K562 (cell line): ENCODE measurements around the gene FOLR2. TPM values are rescaled to one million over a fixed set of nuclear protein-coding genes. Genes with fewer than 3 reads are reported as not detected.
A peak's percentile ranks its signal among the peaks of the same experiment; 100 is the strongest.

Source experiments
- CEBPG ChIP-seq, 3 experiments: fragments of 200-800 bp in 1 of 3; sonication (Bioruptor generic) in 1 of 3; sonication (generic) in 1 of 3; formaldehyde crosslinking in 1 of 3; IDR thresholded peaks in 2 of 3; conservative IDR thresholded peaks in 1 of 3; 2 replicates each; pipeline versions ENCODE4 v1.6.1 to v1.8.0; 2016 to 2022; ENCODE audit warnings: missing compliant biosample characterization in 2 of 3, missing genetic modification characterization in 2 of 3, mild to moderate bottlenecking in 1 of 3, missing genetic modification reagents in 1 of 3
- CHD2 ChIP-seq: IDR thresholded peaks from 2 replicates; pipeline ENCODE4 v1.6.1; 2011; ENCODE audit warnings: low read depth, low read length
- E2F6 ChIP-seq, 2 experiments: IDR thresholded peaks; 2 replicates each; pipeline ENCODE4 v1.6.1; 2011; ENCODE audit warnings: borderline replicate concordance in 1 of 2, control low read depth in 1 of 2, low read depth in 1 of 2, low read length in 1 of 2, mild to moderate bottlenecking in 1 of 2, mixed read lengths in 1 of 2, moderate library complexity in 1 of 2; ENCODE audit not compliant: insufficient read depth in 1 of 2, insufficient read length in 1 of 2, poor library complexity in 1 of 2, severe bottlenecking in 1 of 2; ENCODE audit errors: extremely low read depth in 1 of 2
- EHMT2 ChIP-seq: fragments of 450-650 bp; IDR thresholded peaks from 2 replicates; pipeline ENCODE4 v1.6.1; 2018; ENCODE audit warnings: antibody characterized with exemption
- ESRRA ChIP-seq: fragments of 450-650 bp; IDR thresholded peaks from 2 replicates; pipeline ENCODE4 v1.6.1; 2014; ENCODE audit warnings: low read depth, mild to moderate bottlenecking, moderate library complexity, borderline replicate concordance
- FOXA3 ChIP-seq, 2 experiments: fragments of 450-650 bp in 1 of 2; sonication (generic) in 1 of 2; formaldehyde crosslinking; IDR thresholded peaks in 1 of 2; conservative IDR thresholded peaks in 1 of 2; 2 replicates each; pipeline versions ENCODE4 v1.4.0 to v1.8.0; 2020 to 2022; ENCODE audit warnings: mild to moderate bottlenecking in 2 of 2, missing genetic modification reagents in 1 of 2
- GATAD2B ChIP-seq: fragments of 450-650 bp; IDR thresholded peaks from 2 replicates; pipeline ENCODE4 v1.6.1; 2017; ENCODE audit warnings: mild to moderate bottlenecking, borderline replicate concordance
- MIER1 ChIP-seq: fragments of 450-650 bp; IDR thresholded peaks from 2 replicates; pipeline ENCODE4 v1.6.1; 2016; ENCODE audit warnings: antibody characterized with exemption, mild to moderate bottlenecking, low read depth
- POLR2A ChIP-seq: fragments of 450-650 bp; conservative IDR thresholded peaks from 2 replicates; pipeline ENCODE4 v1.6.1; 2016
- RNF2 ChIP-seq: sonication (generic); IDR thresholded peaks from 2 replicates; pipeline ENCODE4 v1.6.1; 2016
- ZC3H11A ChIP-seq: IDR thresholded peaks from 2 replicates; pipeline ENCODE4 v1.6.1; 2012; ENCODE audit warnings: low read depth, low read length, improper control_type of control experiment
- ZNF133 ChIP-seq: fragments of 250-450 bp; sonication (Bioruptor Pico); IDR thresholded peaks from 2 replicates; pipeline ENCODE4 v1.4.0; 2020; ENCODE audit warnings: mild to moderate bottlenecking
- ZNF518B ChIP-seq: fragments of 250-450 bp; sonication (Bioruptor Pico); IDR thresholded peaks from 2 replicates; pipeline ENCODE4 v1.5.0; 2021; ENCODE audit warnings: mild to moderate bottlenecking, moderate library complexity
- ZNF764 ChIP-seq: fragments of 250-450 bp; sonication (Bioruptor Pico); IDR thresholded peaks from 2 replicates; pipeline ENCODE4 v1.4.0; 2020; ENCODE audit warnings: low read depth, mild to moderate bottlenecking, moderate library complexity
- polyA plus RNA-seq, 8 experiments: library from polyadenylated mRNA; depleted of rRNA in 4 of 8; stranded (reverse) in 5 of 8; unstranded in 3 of 8; fragments of >200 nt; fragmentation: Nextera tagmentation in 2 of 8; fragmentation: Illumina TruSeq in 1 of 8; extraction: Ambion mirVana in 2 of 8; extraction: Trizol in 1 of 8; gene quantifications; 2 replicates each; pipeline versions ENCODE4 v1.2.1 to v1.2.3, GENCODE V29; 2011 to 2014; ENCODE audit warnings: inconsistent platforms in 1 of 8, missing spikeins in 1 of 8
- total RNA-seq, 7 experiments: library from RNA; depleted of rRNA in 6 of 7; stranded (reverse); fragments of >200 nt in 6 of 7; fragmentation: Illumina TruSeq in 2 of 7; extraction: Trizol in 2 of 7; gene quantifications; 2 replicates each; pipeline versions ENCODE4 v1.2.1 to v1.2.3, GENCODE V29; 2011 to 2021; ENCODE audit warnings: low replicate concordance in 1 of 7
- TF ChIP-seq, protein P1 (sequence below): fragments of 200-800 bp; sonication (Bioruptor generic); IDR thresholded peaks from 2 replicates; pipeline ENCODE4 v1.6.1; 2017; ENCODE audit warnings: missing genetic modification characterization, missing compliant biosample characterization
- TF ChIP-seq, protein P2 (sequence below): fragments of 450-650 bp; IDR thresholded peaks from 2 replicates; pipeline ENCODE4 v1.6.1; 2016; ENCODE audit warnings: missing biosample characterization, missing genetic modification characterization
- TF ChIP-seq, protein P3 (sequence below): fragments of 450-650 bp; formaldehyde crosslinking; conservative IDR thresholded peaks from 2 replicates; pipeline ENCODE4 v1.4.0; 2022; ENCODE audit warnings: mild to moderate bottlenecking, missing genetic modification characterization

Gene FOLR2
- total and polyA plus RNA-seq, 9 of the 15 experiments (the other 6 are each of a cell fraction or from before 2014, with no cell fraction given): 0.27 TPM; not detected in 8

GRCh38 chr11:72223615-72224563, 7.3 kb downstream of the FOLR2 start (continued):
- 0 out of 2 replicates have a peak, but pooled peaks have one; percentile 40 for TF ChIP-seq MIER1
- TF ChIP-seq EHMT2: no peak
- no peak for TF ChIP-seq ZNF764
- TF ChIP-seq, protein P1, sequence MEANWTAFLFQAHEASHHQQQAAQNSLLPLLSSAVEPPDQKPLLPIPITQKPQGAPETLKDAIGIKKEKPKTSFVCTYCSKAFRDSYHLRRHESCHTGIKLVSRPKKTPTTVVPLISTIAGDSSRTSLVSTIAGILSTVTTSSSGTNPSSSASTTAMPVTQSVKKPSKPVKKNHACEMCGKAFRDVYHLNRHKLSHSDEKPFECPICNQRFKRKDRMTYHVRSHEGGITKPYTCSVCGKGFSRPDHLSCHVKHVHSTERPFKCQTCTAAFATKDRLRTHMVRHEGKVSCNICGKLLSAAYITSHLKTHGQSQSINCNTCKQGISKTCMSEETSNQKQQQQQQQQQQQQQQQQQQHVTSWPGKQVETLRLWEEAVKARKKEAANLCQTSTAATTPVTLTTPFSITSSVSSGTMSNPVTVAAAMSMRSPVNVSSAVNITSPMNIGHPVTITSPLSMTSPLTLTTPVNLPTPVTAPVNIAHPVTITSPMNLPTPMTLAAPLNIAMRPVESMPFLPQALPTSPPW (CRISPR knock-in tag): peak; percentile 92
- no peak for TF ChIP-seq ZC3H11A
- TF ChIP-seq RNF2: 0 out of 2 replicates have a peak, but pooled peaks have one; percentile 29
- TF ChIP-seq ZNF518B: no peak
- TF ChIP-seq, protein P2, sequence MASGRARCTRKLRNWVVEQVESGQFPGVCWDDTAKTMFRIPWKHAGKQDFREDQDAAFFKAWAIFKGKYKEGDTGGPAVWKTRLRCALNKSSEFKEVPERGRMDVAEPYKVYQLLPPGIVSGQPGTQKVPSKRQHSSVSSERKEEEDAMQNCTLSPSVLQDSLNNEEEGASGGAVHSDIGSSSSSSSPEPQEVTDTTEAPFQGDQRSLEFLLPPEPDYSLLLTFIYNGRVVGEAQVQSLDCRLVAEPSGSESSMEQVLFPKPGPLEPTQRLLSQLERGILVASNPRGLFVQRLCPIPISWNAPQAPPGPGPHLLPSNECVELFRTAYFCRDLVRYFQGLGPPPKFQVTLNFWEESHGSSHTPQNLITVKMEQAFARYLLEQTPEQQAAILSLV (tag): no peak
- TF ChIP-seq POLR2A: peak; percentile 72; the same call in 1 of the 2 replicates
- peak in 1 of 2 experiments; percentile 49 for TF ChIP-seq E2F6 (IDR thresholded peaks at IDR 0.05; ENCODE audit: borderline replicate concordance in 1 of 2, extremely low read depth in 1 of 2, insufficient read depth in 1 of 2, insufficient read length in 1 of 2, low read depth in 1 of 2, low read length in 1 of 2, poor library complexity in 1 of 2, severe bottlenecking in 1 of 2)
- no peak for TF ChIP-seq CEBPG (CRISPR knock-in tag; IDR thresholded peaks at IDR 0.05)
- no peak for TF ChIP-seq CEBPG (tag; conservative IDR thresholded peaks at IDR 0.05 in 1 of 2, IDR thresholded peaks at IDR 0.05 in 1 of 2)
- TF ChIP-seq ESRRA: peak; percentile 97
- no peak for TF ChIP-seq FOXA3 (CRISPR knock-in tag; conservative IDR thresholded peaks at IDR 0.05 in 1 of 2, IDR thresholded peaks at IDR 0.05 in 1 of 2)
- TF ChIP-seq, protein P3, sequence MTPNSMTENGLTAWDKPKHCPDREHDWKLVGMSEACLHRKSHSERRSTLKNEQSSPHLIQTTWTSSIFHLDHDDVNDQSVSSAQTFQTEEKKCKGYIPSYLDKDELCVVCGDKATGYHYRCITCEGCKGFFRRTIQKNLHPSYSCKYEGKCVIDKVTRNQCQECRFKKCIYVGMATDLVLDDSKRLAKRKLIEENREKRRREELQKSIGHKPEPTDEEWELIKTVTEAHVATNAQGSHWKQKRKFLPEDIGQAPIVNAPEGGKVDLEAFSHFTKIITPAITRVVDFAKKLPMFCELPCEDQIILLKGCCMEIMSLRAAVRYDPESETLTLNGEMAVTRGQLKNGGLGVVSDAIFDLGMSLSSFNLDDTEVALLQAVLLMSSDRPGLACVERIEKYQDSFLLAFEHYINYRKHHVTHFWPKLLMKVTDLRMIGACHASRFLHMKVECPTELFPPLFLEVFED (CRISPR knock-in tag): 0 out of 2 replicates have a peak, but pooled peaks have one; percentile 14
- 0 out of 2 replicates have a peak, but pooled peaks have one; percentile 44 for TF ChIP-seq CHD2
- no peak for TF ChIP-seq ZNF133 (CRISPR knock-in tag)
- 0 out of 2 replicates have a peak, but pooled peaks have one; percentile 42 for TF ChIP-seq GATAD2B
